HepG2 (cell line): ENCODE data around the gene SETD7. TPM values are rescaled to one million over a fixed set of nuclear protein-coding genes. Genes with fewer than 3 reads are reported as not detected.

ENCODE experiments used
- ASH2L ChIP-seq: fragments of 300-600, 200-600 bp; sonication (generic); IDR thresholded peaks from 2 replicates; pipeline ENCODE4 v1.7.0; 2017; ENCODE audit warnings: low read depth, mild to moderate bottlenecking, moderate library complexity, mixed read lengths, low read length; ENCODE audit not compliant: insufficient read length
- FOXO4 ChIP-seq: sonication (generic); formaldehyde crosslinking; conservative IDR thresholded peaks from 2 replicates; pipeline ENCODE4 v1.8.1; 2023; ENCODE audit warnings: missing genetic modification reagents
- KMT2A ChIP-seq: sonication (generic); formaldehyde crosslinking; IDR thresholded peaks from 2 replicates; pipeline ENCODE4 v1.4.0; 2020; ENCODE audit warnings: missing genetic modification reagents
- MYC ChIP-seq: sonication (generic); formaldehyde crosslinking; IDR thresholded peaks from 2 replicates; pipeline ENCODE4 v1.9.0; 2021; ENCODE audit warnings: missing genetic modification reagents, borderline replicate concordance
- NKX3-1 ChIP-seq: sonication (generic); formaldehyde crosslinking; IDR thresholded peaks from 2 replicates; pipeline ENCODE4 v1.5.0; 2020; ENCODE audit warnings: missing genetic modification reagents
- NRL ChIP-seq: sonication (generic); formaldehyde crosslinking; IDR thresholded peaks from 2 replicates; pipeline ENCODE4 v1.5.0; 2020; ENCODE audit warnings: missing genetic modification reagents, mild to moderate bottlenecking, moderate library complexity, borderline replicate concordance
- SAP130 ChIP-seq: IDR thresholded peaks from 2 replicates; pipeline ENCODE4 v1.6.1; 2016; ENCODE audit warnings: low read depth
- SRY ChIP-seq: sonication (generic); formaldehyde crosslinking; IDR thresholded peaks from 2 replicates; pipeline ENCODE4 v1.8.0; 2022; ENCODE audit warnings: mild to moderate bottlenecking, missing genetic modification reagents
- ZC3H13 ChIP-seq: sonication (generic); formaldehyde crosslinking; IDR thresholded peaks from 2 replicates; pipeline ENCODE4 v1.8.1; 2023; ENCODE audit warnings: mild to moderate bottlenecking, missing genetic modification reagents, moderate library complexity
- ZNF564 ChIP-seq: sonication (generic); formaldehyde crosslinking; IDR thresholded peaks from 2 replicates; pipeline ENCODE4 v1.8.1; 2023; ENCODE audit warnings: mild to moderate bottlenecking, missing genetic modification reagents
- ZNF629 ChIP-seq: sonication (generic); formaldehyde crosslinking; conservative IDR thresholded peaks from 2 replicates; pipeline ENCODE4 v1.5.0; 2020; ENCODE audit warnings: missing genetic modification reagents
- ZNF646 ChIP-seq: sonication (generic); formaldehyde crosslinking; IDR thresholded peaks from 2 replicates; pipeline ENCODE4 v1.9.0; 2021; ENCODE audit warnings: mild to moderate bottlenecking, missing genetic modification reagents
- ZNF678 ChIP-seq: sonication (generic); formaldehyde crosslinking; IDR thresholded peaks from 2 replicates; pipeline ENCODE4 v1.4.0; 2020; ENCODE audit warnings: mild to moderate bottlenecking, missing genetic modification reagents
- ZNF770 ChIP-seq: sonication (generic); formaldehyde crosslinking; IDR thresholded peaks from 2 replicates; pipeline ENCODE4 v1.5.0; 2020; ENCODE audit warnings: mild to moderate bottlenecking, missing genetic modification reagents
- polyA plus RNA-seq, 8 experiments: library from polyadenylated mRNA; depleted of rRNA in 3 of 8; stranded (reverse) in 7 of 8; unstranded in 1 of 8; fragments of >200 nt; fragmentation: Illumina TruSeq in 4 of 8; extraction: Trizol in 4 of 8; gene quantifications; 2 replicates each; pipeline versions ENCODE4 v1.2.1 to v1.2.3, GENCODE V29; 2011 to 2016; ENCODE audit warnings: low read depth in 4 of 8, missing spikeins in 1 of 8, mixed read lengths in 1 of 8; ENCODE audit not compliant: insufficient read depth in 1 of 8
- total RNA-seq, 5 experiments: library from RNA; depleted of rRNA; stranded (reverse); fragments of >200 nt; fragmentation: Illumina TruSeq; extraction: Trizol; gene quantifications; 2 replicates each; pipeline ENCODE4 v1.2.3, GENCODE V29; 2016; ENCODE audit warnings: low read depth in 1 of 5
- TF ChIP-seq, protein P1 (sequence below): sonication (generic); formaldehyde crosslinking; IDR thresholded peaks from 2 replicates; pipeline ENCODE4 v1.4.0; 2020; ENCODE audit warnings: missing genetic modification reagents, borderline replicate concordance

Gene SETD7
- total and polyA plus RNA-seq, 2 of the 13 experiments (the other 11 are each of a cell fraction or from before 2014, with no cell fraction given): 0.08 to 0.22 TPM

DNA sequence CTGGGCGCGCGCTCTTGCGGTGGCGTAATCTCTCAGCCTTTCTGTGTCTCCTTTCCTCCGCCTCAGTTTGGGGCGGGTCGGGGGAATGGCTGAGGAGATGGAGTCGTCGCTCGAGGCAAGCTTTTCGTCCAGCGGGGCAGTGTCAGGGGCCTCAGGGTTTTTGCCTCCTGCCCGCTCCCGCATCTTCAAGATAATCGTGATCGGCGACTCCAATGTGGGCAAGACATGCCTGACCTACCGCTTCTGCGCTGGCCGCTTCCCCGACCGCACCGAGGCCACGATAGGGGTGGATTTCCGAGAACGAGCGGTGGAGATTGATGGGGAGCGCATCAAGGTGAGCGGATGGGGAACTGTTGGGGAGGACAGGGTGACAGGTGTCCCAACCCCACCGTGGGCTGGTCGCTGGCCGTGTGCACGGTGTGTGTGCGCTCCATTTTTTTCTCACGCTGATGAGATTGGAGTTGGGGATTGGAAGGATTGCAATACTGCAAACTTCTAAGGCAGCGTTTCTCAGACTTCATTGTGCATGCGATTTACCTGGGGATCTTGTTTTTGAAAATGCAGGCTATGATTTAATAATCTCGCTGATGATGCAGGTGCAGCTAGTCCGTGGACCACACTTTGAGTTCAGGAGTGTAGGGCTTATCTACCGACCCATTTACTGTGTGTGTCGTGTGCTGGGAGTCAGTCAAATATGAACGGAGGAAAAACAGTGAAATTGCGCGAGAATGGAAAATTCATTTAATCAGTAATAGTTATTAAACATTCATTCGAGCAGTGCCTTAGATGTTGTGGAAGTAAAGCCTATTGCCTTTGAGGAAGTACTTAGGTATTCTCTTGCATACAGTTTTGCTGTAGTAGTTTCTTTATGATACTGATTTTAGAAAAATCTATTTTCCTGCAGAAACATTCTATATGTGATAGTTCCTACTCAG is 101.6 kb downstream of the SETD7 start, which contains the start of gene RAB33B (continued):
- TF ChIP-seq ZNF646 (CRISPR knock-in tag): no peak
- TF ChIP-seq FOXO4: 0 out of 2 replicates have a peak, but pooled peaks have one; percentile 81
- no peak for TF ChIP-seq ZNF629 (CRISPR knock-in tag)
- TF ChIP-seq ASH2L: peak; percentile 63
- no peak for TF ChIP-seq ZNF564 (CRISPR knock-in tag)
- TF ChIP-seq, protein P1, sequence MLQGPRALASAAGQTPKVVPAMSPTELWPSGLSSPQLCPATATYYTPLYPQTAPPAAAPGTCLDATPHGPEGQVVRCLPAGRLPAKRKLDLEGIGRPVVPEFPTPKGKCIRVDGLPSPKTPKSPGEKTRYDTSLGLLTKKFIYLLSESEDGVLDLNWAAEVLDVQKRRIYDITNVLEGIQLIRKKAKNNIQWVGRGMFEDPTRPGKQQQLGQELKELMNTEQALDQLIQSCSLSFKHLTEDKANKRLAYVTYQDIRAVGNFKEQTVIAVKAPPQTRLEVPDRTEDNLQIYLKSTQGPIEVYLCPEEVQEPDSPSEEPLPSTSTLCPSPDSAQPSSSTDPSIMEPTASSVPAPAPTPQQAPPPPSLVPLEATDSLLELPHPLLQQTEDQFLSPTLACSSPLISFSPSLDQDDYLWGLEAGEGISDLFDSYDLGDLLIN: no peak
- TF ChIP-seq NRL (CRISPR knock-in tag): peak; percentile 8; the same call in 1 of the 2 replicates
- no peak for TF ChIP-seq ZNF770 (CRISPR knock-in tag)
- peak; percentile 22; the same call in 1 of the 2 replicates for TF ChIP-seq MYC (CRISPR knock-in tag)
- peak; percentile 15; the same call in 1 of the 2 replicates for TF ChIP-seq ZNF678 (CRISPR knock-in tag)
- TF ChIP-seq SRY (CRISPR knock-in tag): peak; percentile 12; the same call in 1 of the 2 replicates
- peak; percentile 45 for TF ChIP-seq SAP130 (CRISPR knock-in tag)
- TF ChIP-seq NKX3-1 (CRISPR knock-in tag): 0 out of 2 replicates have a peak, but pooled peaks have one; percentile 31
- peak; percentile 92 for TF ChIP-seq KMT2A (CRISPR knock-in tag)
- peak; percentile 14; the same call in 1 of the 2 replicates for TF ChIP-seq ZC3H13 (CRISPR knock-in tag)
